WI38 (cell line): ENCODE measurements around the gene NASP.

Experiments
- H3K4me3 ChIP-seq: 2 replicates; pipeline ENCODE4 v1.5.1; 2011; ENCODE audit warnings: low read depth, mild to moderate bottlenecking, control low read depth, low read length
- CTCF ChIP-seq: IDR thresholded peaks from 2 replicates; pipeline ENCODE4 v1.5.1; 2012; ENCODE audit warnings: low read depth, mild to moderate bottlenecking, control low read depth, low read length

NASP gene

GRCh38 chr1:45667321-45668111, 83.7 kb downstream of the NASP start:
- TF ChIP-seq CTCF, result no peak
- H3K4me3 ChIP-seq, result no peak overlapping the region
